HEK293 (cell line): Measurements from ENCODE around the gene DIPK1C.

ENCODE experiments used
- CTCF ChIA-PET: fragments of 350-600 bp; formaldehyde crosslinking; extraction: SDS; loops from one replicate; lab custom pipeline; 2021; ENCODE audit warnings: antibody characterized with exemption; lab: Yijun Ruan, JAX
- POLR2A ChIA-PET: fragments of 300-600 bp; formaldehyde crosslinking; extraction: SDS; loops from one replicate; lab custom pipeline; 2020; ENCODE audit warnings: antibody characterized with exemption, inconsistent platforms; lab: Yijun Ruan, JAX
- H3K27ac ChIP-seq: fragments of 200-500 bp; sonication (Bioruptor generic); 2 replicates; pipeline ENCODE4 v1.5.1; 2014; ENCODE audit warnings: low read depth, low read length, control low read depth, inconsistent platforms; ENCODE audit errors: extremely low read depth
- H3K36me3 ChIP-seq, 2 experiments: fragments of 200-500 bp in 1 of 2; sonication (Bioruptor generic) in 1 of 2; 1 replicate in 1 of 2; 2 replicates in 1 of 2; pipeline ENCODE4 v1.5.1; 2014 to 2017; ENCODE audit warnings: inconsistent platforms in 2 of 2, low read length in 2 of 2; ENCODE audit not compliant: control insufficient read depth in 2 of 2, insufficient read depth in 1 of 2
- H3K4me1 ChIP-seq: fragments of 200-500 bp; sonication (Bioruptor generic); 2 replicates; pipeline ENCODE4 v1.5.1; 2014; ENCODE audit warnings: mild to moderate bottlenecking, low read length, inconsistent platforms; ENCODE audit not compliant: control insufficient read depth, insufficient read depth
- H3K4me3 ChIP-seq: 2 replicates; pipeline ENCODE4 v1.5.1; 2011; ENCODE audit warnings: low read depth, mild to moderate bottlenecking, control low read depth, low read length, moderate library complexity
- H3K9me3 ChIP-seq: fragments of 200-500 bp; sonication (Bioruptor generic); 2 replicates; pipeline ENCODE4 v1.5.1; 2014; ENCODE audit warnings: low read depth, low read length, inconsistent platforms; ENCODE audit not compliant: control insufficient read depth, insufficient read depth
- BCL11A ChIP-seq: fragments of 450-650 bp; formaldehyde crosslinking; IDR thresholded peaks from 2 replicates; pipeline ENCODE4 v1.5.1; 2016; ENCODE audit warnings: low read depth, missing biosample characterization, missing genetic modification characterization
- EGR2 ChIP-seq: fragments of 450-650 bp; formaldehyde crosslinking; IDR thresholded peaks from 2 replicates; pipeline ENCODE4 v1.5.1; 2016; ENCODE audit warnings: low read depth, missing biosample characterization, missing genetic modification characterization
- GLI2 ChIP-seq: fragments of 450-650 bp; formaldehyde crosslinking; IDR thresholded peaks from 2 replicates; pipeline ENCODE4; 2017; ENCODE audit warnings: missing biosample characterization, missing genetic modification characterization, low read depth, borderline replicate concordance
- KLF1 ChIP-seq: fragments of 450-650 bp; formaldehyde crosslinking; IDR thresholded peaks from 2 replicates; pipeline ENCODE4 v1.5.1; 2016; ENCODE audit warnings: missing biosample characterization, missing genetic modification characterization
- KLF9 ChIP-seq: fragments of 450-650 bp; formaldehyde crosslinking; IDR thresholded peaks from 2 replicates; pipeline ENCODE4 v1.5.1; 2016; ENCODE audit warnings: missing biosample characterization, missing genetic modification characterization, low read depth
- PATZ1 ChIP-seq: fragments of 450-650 bp; formaldehyde crosslinking; IDR thresholded peaks from 2 replicates; pipeline ENCODE4 v1.5.1; 2016; ENCODE audit warnings: missing biosample characterization, missing genetic modification characterization
- SCRT2 ChIP-seq: fragments of 450-650 bp; formaldehyde crosslinking; IDR thresholded peaks from 2 replicates; pipeline ENCODE4 v1.5.1; 2016; ENCODE audit warnings: missing biosample characterization, missing genetic modification characterization
- TSHZ1 ChIP-seq: fragments of 450-650 bp; formaldehyde crosslinking; IDR thresholded peaks from 2 replicates; pipeline ENCODE4 v1.5.1; 2016; ENCODE audit warnings: missing biosample characterization, missing genetic modification characterization, borderline replicate concordance
- ZFP41 ChIP-seq: fragments of 450-650 bp; formaldehyde crosslinking; IDR thresholded peaks from 2 replicates; pipeline ENCODE4 v1.5.1; 2016; ENCODE audit warnings: missing biosample characterization, missing genetic modification characterization, borderline replicate concordance
- ZNF133 ChIP-seq: fragments of 450-650 bp; formaldehyde crosslinking; IDR thresholded peaks from 2 replicates; pipeline ENCODE4 v1.5.1; 2016; ENCODE audit warnings: missing biosample characterization, missing genetic modification characterization
- ZNF146 ChIP-seq: fragments of 450-650 bp; formaldehyde crosslinking; IDR thresholded peaks from 2 replicates; pipeline ENCODE4 v1.5.1; 2016; ENCODE audit warnings: missing biosample characterization, missing genetic modification characterization
- ZNF148 ChIP-seq: fragments of 450-650 bp; formaldehyde crosslinking; IDR thresholded peaks from 2 replicates; pipeline ENCODE4 v1.5.0; 2017; ENCODE audit warnings: missing biosample characterization, missing genetic modification characterization, borderline replicate concordance
- ZNF155 ChIP-seq: fragments of 450-650 bp; formaldehyde crosslinking; IDR thresholded peaks from 2 replicates; pipeline ENCODE4 v1.5.1; 2016; ENCODE audit warnings: missing biosample characterization, missing genetic modification characterization
- ZNF302 ChIP-seq: fragments of 450-650 bp; formaldehyde crosslinking; IDR thresholded peaks from 2 replicates; pipeline ENCODE4 v1.5.1; 2016; ENCODE audit warnings: missing biosample characterization, missing genetic modification characterization, low read depth
- ZNF37A ChIP-seq: fragments of 450-650 bp; IDR thresholded peaks from 2 replicates; pipeline ENCODE4 v1.5.1; 2018; ENCODE audit warnings: missing biosample characterization, missing genetic modification characterization
- ZNF423 ChIP-seq: fragments of 450-650 bp; formaldehyde crosslinking; IDR thresholded peaks from 2 replicates; pipeline ENCODE4 v1.5.1; 2016; ENCODE audit warnings: missing biosample characterization, missing genetic modification characterization
- ZNF580 ChIP-seq: fragments of 450-650 bp; formaldehyde crosslinking; IDR thresholded peaks from 2 replicates; pipeline ENCODE4 v1.5.1; 2016; ENCODE audit warnings: missing biosample characterization, missing genetic modification characterization
- ZNF596 ChIP-seq: fragments of 450-650 bp; IDR thresholded peaks from 2 replicates; pipeline ENCODE4 v1.5.0; 2018; ENCODE audit warnings: missing biosample characterization, mild to moderate bottlenecking, missing genetic modification characterization, moderate library complexity
- ZNF639 ChIP-seq: fragments of 450-650 bp; formaldehyde crosslinking; IDR thresholded peaks from 2 replicates; pipeline ENCODE4 v1.5.1; 2016; ENCODE audit warnings: missing biosample characterization, missing genetic modification characterization
- ZNF658 ChIP-seq: fragments of 450-650 bp; formaldehyde crosslinking; IDR thresholded peaks from 2 replicates; pipeline ENCODE4; 2016; ENCODE audit warnings: missing biosample characterization, missing genetic modification characterization
- ZNF664 ChIP-seq: fragments of 450-650 bp; formaldehyde crosslinking; IDR thresholded peaks from 2 replicates; pipeline ENCODE4 v1.5.1; 2016; ENCODE audit warnings: missing biosample characterization, missing genetic modification characterization
- ZNF792 ChIP-seq: fragments of 450-650 bp; formaldehyde crosslinking; IDR thresholded peaks from 2 replicates; pipeline ENCODE4 v1.5.1; 2016; ENCODE audit warnings: missing biosample characterization, missing genetic modification characterization
- ZNF843 ChIP-seq: fragments of 450-650 bp; formaldehyde crosslinking; IDR thresholded peaks from 2 replicates; pipeline ENCODE4 v1.5.1; 2016; ENCODE audit warnings: missing biosample characterization, missing genetic modification characterization
- ZSCAN18 ChIP-seq: fragments of 450-650 bp; formaldehyde crosslinking; IDR thresholded peaks from 2 replicates; pipeline ENCODE4 v1.5.1; 2016; ENCODE audit warnings: missing biosample characterization, missing genetic modification characterization

The DIPK1C gene

GRCh38 chr18:74390900-74391299 lies 66.2 kb downstream of the DIPK1C start (continued):
- TF ChIP-seq ZNF664 (tag by site-specific recombination) = no peak
- no peak for TF ChIP-seq ZNF843 (tag by site-specific recombination)
- TF ChIP-seq KLF9 (tag by site-specific recombination) = no peak
- TF ChIP-seq ZNF146 (tag by site-specific recombination) = no peak
- no peak for TF ChIP-seq GLI2 (tag by site-specific recombination)
- no peak for TF ChIP-seq ZNF639 (tag by site-specific recombination)
- TF ChIP-seq ZNF302 (tag by site-specific recombination) = no peak
- TF ChIP-seq, all 188 proteins: peak for 0

- Histone ChIP-seq H3K9me3 (no peaks in the 10 kb centered on the region), H3K36me3 (no peaks in the 10 kb centered on the region), H3K27ac (no peak overlapping the region), H3K4me1 (no peaks in the 10 kb centered on the region), H3K4me3 (no peak overlapping the region)
- TF ChIP-seq ZNF133 (tag by site-specific recombination) (no peak), SCRT2 (tag by site-specific recombination) (no peak), TSHZ1 (no peak), ZNF148 (no peak), ZFP41 (tag by site-specific recombination) (no peak), ZNF658 (tag by site-specific recombination) (no peak), ZNF596 (tag by site-specific recombination) (no peak), EGR2 (tag by site-specific recombination) (no peak), ZNF792 (no peak), BCL11A (tag by site-specific recombination) (no peak), KLF1 (tag by site-specific recombination) (no peak), ZNF155 (tag by site-specific recombination) (no peak), ZNF146 (tag by site-specific recombination) (no peak), ZSCAN18 (no peak), PATZ1 (tag by site-specific recombination) (no peak), ZNF37A (tag by site-specific recombination) (no peak), ZNF423 (no peak), ZNF580 (tag by site-specific recombination) (no peak)
- CTCF ChIA-PET = no interaction called here
- POLR2A ChIA-PET = no interaction called here
These were observed 67.1 kb downstream of the DIPK1C start for GRCh38 chr18:74389991-74390390.
